GM12878 (cell line): Measurements from ENCODE around the gene INO80C. TPM values are rescaled to one million over a fixed set of nuclear protein-coding genes. Genes with fewer than 3 reads are reported as not detected.

Source experiments
- ATAC-seq: fragments of 200-7000 bp; cut with Tn5 transposase; 3 replicates; pipeline ENCODE4 v1.9.1; 2020; ENCODE audit warnings: mild to moderate bottlenecking, moderate library complexity
- Bru-seq: library from RNA; stranded (reverse); fragments of 400-500 nt; gene quantifications from one replicate; lab custom pipeline; 2021; lab: Mats Ljungman, UMichigan
- BruChase-seq, 2 experiments: library from RNA; stranded (reverse); fragments of 400-500 nt; gene quantifications; one replicate each; lab custom pipeline; 2021; lab: Mats Ljungman, UMichigan
- BruUV-seq: library from RNA; stranded (reverse); fragments of 400-500 nt; replicated peaks from 2 replicates; lab custom pipeline; 2021; lab: Mats Ljungman, UMichigan
- CTCF ChIA-PET: fragments of 300-600 bp; sonication (Branson Sonifier 250); formaldehyde crosslinking; extraction: SDS; loops from one replicate; lab custom pipeline; 2021; ENCODE audit warnings: inconsistent platforms; lab: Yijun Ruan, JAX
- POLR2A ChIA-PET: fragments of 350-600 bp; formaldehyde crosslinking; extraction: SDS; loops from one replicate; lab custom pipeline; 2021; ENCODE audit warnings: inconsistent platforms; lab: Charles Lee
- RAD21 ChIA-PET: fragments of 300-600 bp; sonication (Branson Sonifier 250); formaldehyde crosslinking; loops from one replicate; lab custom pipeline; 2023; ENCODE audit warnings: antibody characterized with exemption; ENCODE audit not compliant: unreplicated experiment; lab: Charles Lee
- SMC1A ChIA-PET: fragments of 300-600 bp; sonication (Branson Sonifier 250); formaldehyde crosslinking; loops from one replicate; lab custom pipeline; 2023; ENCODE audit not compliant: unreplicated experiment, uncharacterized antibody; lab: Charles Lee
- DNase-seq: peaks from one replicate; pipeline ENCODE4 v3.0.0-alpha.2; 2011; ENCODE audit warnings: low read depth, low spot score
- FAIRE-seq: peaks from 3 replicates; lab custom pipeline; 2011; peaks lifted over from hg19 to GRCh38; lab: Jason Lieb, UNC
- H2AFZ ChIP-seq: 2 replicates; pipeline ENCODE4 v1.6.0; 2011; ENCODE audit warnings: low read depth, low read length, control low read depth; ENCODE audit not compliant: control insufficient read depth
- H3K27ac ChIP-seq: 2 replicates; pipeline ENCODE4 v1.5.1; 2011; ENCODE audit warnings: control low read depth; ENCODE audit not compliant: control insufficient read depth, insufficient read depth
- H3K27me3 ChIP-seq, 2 experiments: replicated peaks in 1 of 2; 2 replicates each; pipeline versions ENCODE4 v1.6.0 to v1.6.1; 2011; ENCODE audit warnings: low read length in 1 of 2; ENCODE audit not compliant: control insufficient read depth in 2 of 2, insufficient read depth in 2 of 2
- H3K36me3 ChIP-seq, 2 experiments: 2 replicates each; pipeline ENCODE4 v1.5.1; 2011; ENCODE audit warnings: low read length in 1 of 2; ENCODE audit not compliant: control insufficient read depth in 2 of 2, insufficient read depth in 2 of 2
- H3K4me1 ChIP-seq: 2 replicates; pipeline ENCODE4 v1.6.1; 2011; ENCODE audit warnings: mild to moderate bottlenecking, low read length, moderate library complexity, mixed read lengths; ENCODE audit not compliant: control insufficient read depth, insufficient read depth
- H3K4me2 ChIP-seq: 2 replicates; pipeline ENCODE4 v1.6.0; 2011; ENCODE audit warnings: control low read depth; ENCODE audit not compliant: control insufficient read depth, insufficient read depth
- H3K4me3 ChIP-seq: fragments of 200-600 bp; sonication (generic); 2 replicates; pipeline ENCODE4 v1.5.1; 2016
- H3K79me2 ChIP-seq: 2 replicates; pipeline ENCODE4 v1.6.0; 2011; ENCODE audit warnings: low read length; ENCODE audit not compliant: control insufficient read depth, insufficient read depth
- H3K9ac ChIP-seq: 2 replicates; pipeline ENCODE4 v1.8.0; 2011; ENCODE audit warnings: low read length, control low read depth, mixed read lengths; ENCODE audit not compliant: control insufficient read depth, insufficient read depth
- H3K9me3 ChIP-seq: replicated peaks from 3 replicates; pipeline ENCODE4 v1.5.1; 2011; ENCODE audit warnings: mild to moderate bottlenecking, low read length; ENCODE audit not compliant: control insufficient read depth, insufficient read depth
- H4K20me1 ChIP-seq: 2 replicates; pipeline ENCODE4 v1.6.0; 2011; ENCODE audit not compliant: control insufficient read depth, insufficient read depth
- CBX5 ChIP-seq: sonication (generic); IDR thresholded peaks from 2 replicates; pipeline ENCODE4 v1.6.1; 2016; ENCODE audit warnings: low read depth, moderate library complexity, mild to moderate bottlenecking, inconsistent platforms
- DPF2 ChIP-seq: fragments of 450-650 bp; IDR thresholded peaks from 2 replicates; pipeline ENCODE4 v1.6.1; 2017; ENCODE audit warnings: mild to moderate bottlenecking
- EED ChIP-seq: sonication (generic); IDR thresholded peaks from 2 replicates; pipeline ENCODE4 v1.6.1; 2016; ENCODE audit warnings: antibody characterized with exemption, low read depth
- ETV6 ChIP-seq, 2 experiments: fragments of 450-650 bp in 1 of 2; IDR thresholded peaks in 1 of 2; conservative IDR thresholded peaks in 1 of 2; 2 replicates each; pipeline ENCODE4 v1.6.1; 2014; ENCODE audit warnings: antibody characterized with exemption in 1 of 2, borderline replicate concordance in 1 of 2, low read depth in 1 of 2, mild to moderate bottlenecking in 1 of 2, moderate library complexity in 1 of 2
- FOXM1 ChIP-seq: IDR thresholded peaks from 2 replicates; pipeline ENCODE4 v1.6.1; 2012; ENCODE audit warnings: low read depth, mild to moderate bottlenecking, inconsistent platforms, low read length, moderate library complexity
- GABPA ChIP-seq: IDR thresholded peaks from 2 replicates; pipeline ENCODE4 v1.6.1; 2014; ENCODE audit warnings: antibody characterized with exemption, low read depth, mild to moderate bottlenecking, inconsistent platforms
- NR2F1 ChIP-seq: fragments of 450-650 bp; conservative IDR thresholded peaks from 2 replicates; pipeline ENCODE4 v1.6.1; 2017; ENCODE audit warnings: mild to moderate bottlenecking
- RBBP5 ChIP-seq: fragments of 200-600 bp; sonication (generic); conservative IDR thresholded peaks from 2 replicates; pipeline ENCODE4 v1.6.1; 2016
- SREBF1 ChIP-seq: IDR thresholded peaks from 2 replicates; pipeline ENCODE4 v1.6.1; 2012; ENCODE audit warnings: mild to moderate bottlenecking, low read length
- ZNF622 ChIP-seq: fragments of 450-650 bp; IDR thresholded peaks from 2 replicates; pipeline ENCODE4 v1.6.1; 2017; ENCODE audit warnings: mild to moderate bottlenecking, inconsistent platforms
- WGBS: methylation state at CpG from one replicate; pipeline ENCODE4 v1.1.6; 2016; ENCODE audit warnings: low lambda C conversion rate; ENCODE audit not compliant: insufficient replicate concordance, insufficient coverage; ENCODE audit errors: missing lambda C conversion rate; 5-methylcytosine and 5-hydroxymethylcytosine counted together
- in situ Hi-C: fragments of 300-500 bp; cut with MboI; formaldehyde crosslinking; loops from 9 replicates; pipeline ENCODE4 v1.14.3; 2018; ENCODE audit warnings: mixed read lengths
- intact Hi-C: fragments of 100-400 bp; cut with micrococcal nuclease; formaldehyde crosslinking; loops from one replicate; pipeline ENCODE4 v1.14.2; 2022; ENCODE audit not compliant: unreplicated experiment
- long read RNA-seq, 2 experiments: library from polyadenylated mRNA; unstranded; transcript quantifications; one replicate each; pipeline ENCODE4 v2.0.0, GENCODE V29; 2019 to 2020
- polyA minus RNA-seq, 3 experiments: library from RNA; depleted of rRNA, polyadenylated mRNA; stranded (reverse); fragments of >200 nt; gene quantifications; 2 replicates each; pipeline ENCODE4 v1.2.3, GENCODE V29; 2011
- polyA plus RNA-seq, 11 experiments: library from polyadenylated mRNA; depleted of rRNA in 4 of 11; unstranded in 6 of 11; stranded (reverse) in 5 of 11; fragments of >200 nt; fragmentation: Nextera tagmentation in 4 of 11; fragmentation: Illumina TruSeq in 1 of 11; extraction: Ambion mirVana in 4 of 11; extraction: Trizol in 1 of 11; gene quantifications; 1 replicate in 1 of 11; 2 replicates in 10 of 11; pipeline versions ENCODE4 v1.2.1 to v1.2.3, GENCODE V29; 2011 to 2016; ENCODE audit warnings: inconsistent platforms in 2 of 11, missing spikeins in 2 of 11, low read depth in 1 of 11
- total RNA-seq, 4 experiments: library from RNA; depleted of rRNA in 3 of 4; stranded (reverse); fragments of >200 nt in 3 of 4; fragmentation: Illumina TruSeq in 1 of 4; extraction: Trizol in 1 of 4; gene quantifications; 2 replicates each; pipeline versions ENCODE4 v1.2.1 to v1.2.3, GENCODE V29; 2013 to 2021
- TF ChIP-seq, protein P1 (sequence below): fragments of 450-650 bp; IDR thresholded peaks from 2 replicates; pipeline ENCODE4 v1.6.1; 2016; ENCODE audit warnings: mild to moderate bottlenecking, moderate library complexity, borderline replicate concordance

Gene INO80C, protein sequence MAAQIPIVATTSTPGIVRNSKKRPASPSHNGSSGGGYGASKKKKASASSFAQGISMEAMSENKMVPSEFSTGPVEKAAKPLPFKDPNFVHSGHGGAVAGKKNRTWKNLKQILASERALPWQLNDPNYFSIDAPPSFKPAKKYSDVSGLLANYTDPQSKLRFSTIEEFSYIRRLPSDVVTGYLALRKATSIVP
- total RNA-seq (2013; cell fraction: nucleolus; rRNA removed) = 39.2 and 40.2 TPM in 2 replicates
- 9.8 and 9.9 TPM in 2 replicates for total RNA-seq (2014; rRNA removed)
- total RNA-seq (2014; rRNA removed; fragmentation: Illumina TruSeq; extraction: Trizol) = 16.0 and 18.1 TPM in 2 replicates
- 29.3 and 30.7 TPM in 2 replicates for total RNA-seq (2021)
- 17.9 TPM for polyA plus RNA-seq (2011; ENCODE audit: low read depth)
- 31.3 and 31.6 TPM in 2 replicates for polyA plus RNA-seq (2011; rRNA removed)
- 27.9 and 34.4 TPM in 2 replicates for polyA plus RNA-seq (2011; cell fraction: cytosol; rRNA removed)
- 29.8 and 31.2 TPM in 2 replicates for polyA plus RNA-seq (2011; cell fraction: nucleus; rRNA removed)
- 15.2 and 16.8 TPM in 2 replicates for polyA plus RNA-seq (2012)
- polyA plus RNA-seq (2014; fragmentation: Illumina TruSeq; extraction: Trizol) = 32.8 and 34.2 TPM in 2 replicates
- 10 to 100 TPM; 25.0 to 31.6 TPM for polyA plus RNA-seq (2014; fragmentation: Nextera tagmentation; extraction: Ambion mirVana)
- 29.7 and 43.2 TPM in 2 replicates for polyA plus RNA-seq (2014; rRNA removed)
- polyA plus RNA-seq (2016; fragmentation: Nextera tagmentation; extraction: Ambion mirVana) = 10 to 100 TPM; 28.3 to 30.9 TPM
- 13.2 and 19.6 TPM in 2 replicates for polyA minus RNA-seq (2011; rRNA and poly(A)+ RNA removed)
- 4.9 and 10.4 TPM in 2 replicates for polyA minus RNA-seq (2011; cell fraction: cytosol; rRNA and poly(A)+ RNA removed)
- polyA minus RNA-seq (2011; cell fraction: nucleus; rRNA and poly(A)+ RNA removed) = 9.2 and 15.2 TPM in 2 replicates
- Bru-seq, nascent RNA = percentile 61 among the genes with signal in this experiment
- BruChase-seq, experiment 1, labeled RNA remaining after a 6-hour chase = percentile 86 among the genes with signal in this experiment
- BruChase-seq, experiment 2, labeled RNA remaining after a 2-hour chase = percentile 73 among the genes with signal in this experiment
- long read RNA-seq, experiment 1, transcript INO80C-202 (5 exons, 974 nt) = major isoform, 14 of 22 reads
- long read RNA-seq, experiment 1, partial matches to known transcripts = 0 of 22 reads
- long read RNA-seq, experiment 1, other reads (novel, unspliced or antisense) = 5 of 22 reads
- long read RNA-seq, experiment 2, transcript INO80C-202 (5 exons, 974 nt) = major isoform, 74 of 91 reads
- long read RNA-seq, experiment 2, partial matches to known transcripts = 3 of 91 reads
- long read RNA-seq, experiment 2, other reads (novel, unspliced or antisense) = 8 of 91 reads

DNA sequence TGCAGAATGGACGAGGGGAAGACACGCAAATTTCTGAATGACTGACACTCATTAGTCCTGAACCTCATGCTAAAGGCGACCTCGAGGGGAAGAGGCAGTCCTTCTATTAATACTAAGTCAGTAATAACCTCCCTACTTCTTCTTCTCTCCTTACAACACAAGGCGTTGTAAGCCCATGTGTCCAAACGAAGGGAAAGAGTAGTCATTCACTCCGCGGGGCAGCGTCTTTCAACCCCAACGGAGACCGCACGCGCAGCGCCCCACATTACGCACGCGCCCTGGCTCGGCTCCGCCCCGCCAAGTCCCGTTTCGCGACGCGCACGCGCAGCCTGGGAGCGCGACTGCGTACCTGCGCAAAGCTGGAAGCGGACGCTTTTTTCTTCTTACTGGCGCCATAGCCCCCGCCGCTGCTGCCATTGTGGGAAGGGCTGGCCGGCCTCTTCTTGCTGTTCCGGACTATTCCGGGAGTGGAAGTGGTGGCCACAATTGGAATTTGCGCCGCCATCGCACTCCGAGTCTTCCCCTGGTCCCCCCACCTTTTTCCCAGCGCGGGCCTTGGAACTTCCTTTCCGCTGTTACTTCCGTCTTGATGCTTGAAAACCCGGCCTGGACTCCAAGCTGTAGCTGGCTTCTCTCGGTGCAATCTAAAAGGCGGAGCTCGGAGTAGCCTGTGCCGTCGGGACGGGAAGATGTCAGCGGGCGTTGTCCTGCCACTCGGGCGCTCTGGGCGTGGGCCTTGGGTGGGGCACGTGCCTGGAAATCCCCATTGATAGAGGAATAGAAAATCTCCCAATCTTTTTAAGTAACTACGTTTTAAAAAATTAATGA lies at the start of gene INO80C:
INO80C (minus strand) TSS at position 591 of the 828 bp plus-strand sequence; CDS start at position 505, 86 bp downstream.
- ATAC-seq (peak; percentile 92), FAIRE-seq (peak; percentile 93), DNase-seq (peak; percentile 85)
- 1% methylated on average over 61 of the region's 61 CpGs for WGBS
- RAD21 ChIA-PET = interaction anchor here (0.9 to 6.0 kb wide), 15 partner anchors 9 to 119 kb away, joined by 3 to 57 read pairs (median 4); no protein-coding TSS in a partner anchor
- intact Hi-C loops (loop anchor here (2.0 to 5.0 kb wide), 5 partner anchors 79 to 475 kb away; partner anchors contain the start of genes RMP24 and ZNF24), in situ Hi-C loops (no loop called here)
- no peaks in the 10 kb centered on the region for H3K9me3 ChIP-seq
- peak within 1 kb of the TSS; percentile 98 for H3K27ac ChIP-seq
- peak within 1 kb of the TSS; percentile 94 for H3K9ac ChIP-seq
- POLR2A ChIA-PET = interaction anchor here (0.6 to 9.7 kb wide), 11 partner anchors 9 to 1142 kb away, joined by 3 to 106 read pairs (median 4); partner anchors contain the start of gene GALNT1
- BruUV-seq = TSS peak; percentile 99
- H3K27me3 ChIP-seq = no peaks in the 10 kb centered on the region
- peaks cover 11% of the 10 kb centered on the region for H3K79me2 ChIP-seq
- peak within 1 kb of the TSS; percentile 85 for H3K4me2 ChIP-seq
- SMC1A ChIA-PET = interaction anchor here (0.7 to 9.7 kb wide), 15 partner anchors 10 to 196 kb away, joined by 3 to 122 read pairs (median 4); no protein-coding TSS in a partner anchor
- peak within 1 kb of the TSS; percentile 98 for H2AFZ ChIP-seq
- H4K20me1 ChIP-seq = no peaks in the 10 kb centered on the region
- no peaks in the 10 kb centered on the region for H3K36me3 ChIP-seq
- CTCF ChIA-PET = interaction anchor here (0.6 to 4.8 kb wide), 7 partner anchors 8 to 268 kb away, joined by 3 to 21 read pairs (median 3); no protein-coding TSS in a partner anchor
- no peaks in the 10 kb centered on the region; the same call in 1 of the 2 replicates for H3K4me1 ChIP-seq
- peak within 1 kb of the TSS; percentile 80 for H3K4me3 ChIP-seq
- peak; percentile 96 for TF ChIP-seq CBX5
- TF ChIP-seq ETV6 (conservative IDR thresholded peaks at IDR 0.05 in 1 of 2, IDR thresholded peaks at IDR 0.05 in 1 of 2; ENCODE audit: borderline replicate concordance in 1 of 2, low read depth in 1 of 2) = peak; percentile 49 to 96; a peak in 2 of 4 replicates
- peak; percentile 50; the same call in 1 of the 2 replicates for TF ChIP-seq DPF2
- no peak; the same call in 1 of the 2 replicates for TF ChIP-seq NR2F1
- no peak for TF ChIP-seq ZNF622
- peak; percentile 89 for TF ChIP-seq EED
- TF ChIP-seq RBBP5 = 0 out of 2 replicates have a peak, but pooled peaks have one; percentile 68
- 0 out of 2 replicates have a peak, but pooled peaks have one; percentile 60 for TF ChIP-seq FOXM1
- TF ChIP-seq GABPA = peak; percentile 83
- TF ChIP-seq SREBF1 = peak; percentile 80
- TF ChIP-seq, protein P1, sequence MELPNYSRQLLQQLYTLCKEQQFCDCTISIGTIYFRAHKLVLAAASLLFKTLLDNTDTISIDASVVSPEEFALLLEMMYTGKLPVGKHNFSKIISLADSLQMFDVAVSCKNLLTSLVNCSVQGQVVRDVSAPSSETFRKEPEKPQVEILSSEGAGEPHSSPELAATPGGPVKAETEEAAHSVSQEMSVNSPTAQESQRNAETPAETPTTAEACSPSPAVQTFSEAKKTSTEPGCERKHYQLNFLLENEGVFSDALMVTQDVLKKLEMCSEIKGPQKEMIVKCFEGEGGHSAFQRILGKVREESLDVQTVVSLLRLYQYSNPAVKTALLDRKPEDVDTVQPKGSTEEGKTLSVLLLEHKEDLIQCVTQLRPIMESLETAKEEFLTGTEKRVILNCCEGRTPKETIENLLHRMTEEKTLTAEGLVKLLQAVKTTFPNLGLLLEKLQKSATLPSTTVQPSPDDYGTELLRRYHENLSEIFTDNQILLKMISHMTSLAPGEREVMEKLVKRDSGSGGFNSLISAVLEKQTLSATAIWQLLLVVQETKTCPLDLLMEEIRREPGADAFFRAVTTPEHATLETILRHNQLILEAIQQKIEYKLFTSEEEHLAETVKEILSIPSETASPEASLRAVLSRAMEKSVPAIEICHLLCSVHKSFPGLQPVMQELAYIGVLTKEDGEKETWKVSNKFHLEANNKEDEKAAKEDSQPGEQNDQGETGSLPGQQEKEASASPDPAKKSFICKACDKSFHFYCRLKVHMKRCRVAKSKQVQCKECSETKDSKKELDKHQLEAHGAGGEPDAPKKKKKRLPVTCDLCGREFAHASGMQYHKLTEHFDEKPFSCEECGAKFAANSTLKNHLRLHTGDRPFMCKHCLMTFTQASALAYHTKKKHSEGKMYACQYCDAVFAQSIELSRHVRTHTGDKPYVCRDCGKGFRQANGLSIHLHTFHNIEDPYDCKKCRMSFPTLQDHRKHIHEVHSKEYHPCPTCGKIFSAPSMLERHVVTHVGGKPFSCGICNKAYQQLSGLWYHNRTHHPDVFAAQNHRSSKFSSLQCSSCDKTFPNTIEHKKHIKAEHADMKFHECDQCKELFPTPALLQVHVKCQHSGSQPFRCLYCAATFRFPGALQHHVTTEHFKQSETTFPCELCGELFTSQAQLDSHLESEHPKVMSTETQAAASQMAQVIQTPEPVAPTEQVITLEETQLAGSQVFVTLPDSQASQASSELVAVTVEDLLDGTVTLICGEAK = peak; percentile 89
